Fibroblast of lung (primary cell): ENCODE results near the gene TMEM51. TPM values are rescaled to one million over a fixed set of nuclear protein-coding genes. Genes with fewer than 3 reads are reported as not detected.

Experiments
- DNase-seq, 2 donors: peaks; one replicate each; pipeline versions ENCODE4 v3.0.0 to v3.0.0-alpha.2; 2010; ENCODE audit warnings: low read depth in 2 of 2
- H2AFZ ChIP-seq: 2 replicates; pipeline ENCODE4 v1.5.1; 2012; ENCODE audit warnings: low read length, control low read depth, inconsistent platforms
- H3K27ac ChIP-seq: 2 replicates; pipeline ENCODE4 v1.5.1; 2011; ENCODE audit warnings: low read length, control low read depth; ENCODE audit not compliant: insufficient read depth
- H3K27me3 ChIP-seq: 2 replicates; pipeline ENCODE4 v1.5.1; 2011; ENCODE audit warnings: mild to moderate bottlenecking, low read length; ENCODE audit not compliant: control insufficient read depth, insufficient read depth
- H3K36me3 ChIP-seq: 2 replicates; pipeline ENCODE4 v1.5.1; 2011; ENCODE audit warnings: low read length; ENCODE audit not compliant: control insufficient read depth, insufficient read depth
- H3K4me1 ChIP-seq: 2 replicates; pipeline ENCODE4 v1.5.1; 2011; ENCODE audit warnings: low read length; ENCODE audit not compliant: control insufficient read depth, insufficient read depth; ENCODE audit errors: extremely low read depth
- H3K4me2 ChIP-seq: 2 replicates; pipeline ENCODE4 v1.5.1; 2011; ENCODE audit warnings: low read length, control low read depth; ENCODE audit not compliant: insufficient read depth; ENCODE audit errors: extremely low read depth
- H3K4me3 ChIP-seq, 4 experiments: fragments of 200-600 bp in 1 of 4; sonication (generic) in 1 of 4; replicated peaks in 1 of 4; 2 replicates each; pipeline ENCODE4 v1.5.1; 2011 to 2016; ENCODE audit warnings: low read length in 4 of 4, low read depth in 3 of 4, mild to moderate bottlenecking in 3 of 4, control low read depth in 2 of 4, inconsistent platforms in 1 of 4, mixed read lengths in 1 of 4; ENCODE audit not compliant: insufficient read depth in 1 of 4; ENCODE audit errors: control extremely low read depth in 1 of 4
- H3K79me2 ChIP-seq: 2 replicates; pipeline ENCODE4 v1.5.1; 2012; ENCODE audit warnings: mild to moderate bottlenecking, low read length, inconsistent platforms; ENCODE audit not compliant: control insufficient read depth, insufficient read depth
- H3K9ac ChIP-seq: 2 replicates; pipeline ENCODE4 v1.5.1; 2011; ENCODE audit warnings: mild to moderate bottlenecking, low read length, control low read depth; ENCODE audit not compliant: insufficient read depth
- H3K9me3 ChIP-seq: 2 replicates; pipeline ENCODE4 v1.5.1; 2012; ENCODE audit warnings: low read depth, low read length; ENCODE audit not compliant: control insufficient read depth, insufficient read depth
- H4K20me1 ChIP-seq: 2 replicates; pipeline ENCODE4 v1.5.1; 2011; ENCODE audit warnings: low read length; ENCODE audit not compliant: control insufficient read depth, insufficient read depth; ENCODE audit errors: extremely low read depth
- EZH2 ChIP-seq: IDR thresholded peaks from 2 replicates; pipeline ENCODE4 v1.5.1; 2012; ENCODE audit warnings: low read length, control low read depth, mild to moderate bottlenecking; ENCODE audit errors: missing control alignments
- polyA plus RNA-seq, 2 donors: library from polyadenylated mRNA; depleted of rRNA in 1 of 2; stranded (reverse) in 1 of 2; unstranded in 1 of 2; fragments of >200 nt; gene quantifications; 2 replicates each; pipeline ENCODE4 v1.2.1, GENCODE V29; 2011 to 2012; ENCODE audit warnings: missing spikeins in 1 of 2
- total RNA-seq: library from RNA; depleted of rRNA; stranded (reverse); fragments of >200 nt; gene quantifications from 2 replicates; pipeline ENCODE4 v1.2.1, GENCODE V29; 2014
- TF ChIP-seq, protein P1 (sequence below), 2 donors: IDR thresholded peaks in 1 of 2; conservative IDR thresholded peaks in 1 of 2; 1 replicate in 1 of 2; 2 replicates in 1 of 2; pipeline ENCODE4 v1.5.1; 2011 to 2012; ENCODE audit warnings: low read length in 2 of 2, control low read depth in 1 of 2, inconsistent platforms in 1 of 2, low read depth in 1 of 2, mild to moderate bottlenecking in 1 of 2

The TMEM51 gene
- total and polyA plus RNA-seq, 2 donors (not counting 1 experiment from before 2014, with no cell fraction given): 6.1 to 19.0 TPM

DNA sequence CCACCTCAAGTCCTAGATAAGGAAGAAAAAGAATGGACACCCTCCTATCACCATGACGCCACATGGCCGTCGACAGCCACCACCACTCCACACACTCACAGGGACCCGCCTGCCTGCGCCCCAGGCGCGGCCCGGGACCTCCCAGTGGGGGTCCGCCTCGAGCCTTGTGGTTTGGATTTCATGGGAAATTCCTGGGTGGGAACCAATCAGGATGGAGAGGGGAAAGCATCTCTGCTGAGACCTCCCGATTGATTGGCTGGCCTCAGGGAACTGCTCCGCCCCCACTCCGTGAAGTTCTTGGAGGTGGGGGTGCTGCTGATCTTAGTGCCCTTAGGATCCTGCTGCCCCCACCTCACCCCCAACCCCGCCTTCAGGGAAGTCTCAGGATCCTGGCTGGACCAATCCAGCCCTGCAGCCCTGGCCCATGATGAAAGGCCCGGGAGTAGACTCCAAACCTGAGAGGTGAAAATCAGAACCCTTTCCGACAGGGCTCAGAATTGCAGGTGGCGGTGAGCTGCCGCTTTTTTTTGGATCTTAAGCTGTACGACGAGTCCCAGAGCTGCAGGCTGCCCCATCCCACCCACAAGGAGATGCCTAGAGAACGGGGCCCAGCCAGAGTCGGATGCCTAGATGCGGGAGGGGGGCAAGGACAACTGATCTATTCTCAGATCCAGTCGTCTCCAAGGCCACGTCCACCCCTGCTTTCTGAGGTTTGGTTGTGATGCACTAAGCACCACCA, 29.0 kb upstream of the TMEM51 start:
- no peak overlapping the region for H3K4me3 ChIP-seq
- TF ChIP-seq, protein P1, sequence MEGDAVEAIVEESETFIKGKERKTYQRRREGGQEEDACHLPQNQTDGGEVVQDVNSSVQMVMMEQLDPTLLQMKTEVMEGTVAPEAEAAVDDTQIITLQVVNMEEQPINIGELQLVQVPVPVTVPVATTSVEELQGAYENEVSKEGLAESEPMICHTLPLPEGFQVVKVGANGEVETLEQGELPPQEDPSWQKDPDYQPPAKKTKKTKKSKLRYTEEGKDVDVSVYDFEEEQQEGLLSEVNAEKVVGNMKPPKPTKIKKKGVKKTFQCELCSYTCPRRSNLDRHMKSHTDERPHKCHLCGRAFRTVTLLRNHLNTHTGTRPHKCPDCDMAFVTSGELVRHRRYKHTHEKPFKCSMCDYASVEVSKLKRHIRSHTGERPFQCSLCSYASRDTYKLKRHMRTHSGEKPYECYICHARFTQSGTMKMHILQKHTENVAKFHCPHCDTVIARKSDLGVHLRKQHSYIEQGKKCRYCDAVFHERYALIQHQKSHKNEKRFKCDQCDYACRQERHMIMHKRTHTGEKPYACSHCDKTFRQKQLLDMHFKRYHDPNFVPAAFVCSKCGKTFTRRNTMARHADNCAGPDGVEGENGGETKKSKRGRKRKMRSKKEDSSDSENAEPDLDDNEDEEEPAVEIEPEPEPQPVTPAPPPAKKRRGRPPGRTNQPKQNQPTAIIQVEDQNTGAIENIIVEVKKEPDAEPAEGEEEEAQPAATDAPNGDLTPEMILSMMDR (conservative IDR thresholded peaks at IDR 0.05 in 1 of 2, IDR thresholded peaks at IDR 0.05 in 1 of 2; ENCODE audit: low read depth in 1 of 2, low read length in 2 of 2): no peak
- no peak for TF ChIP-seq EZH2
- no peak for DNase-seq
- H3K4me2 ChIP-seq: no peak overlapping the region
- H3K79me2 ChIP-seq: no peaks in the 10 kb centered on the region
- no peaks in the 10 kb centered on the region for H4K20me1 ChIP-seq
- H3K9ac ChIP-seq: no peak overlapping the region
- peaks cover 4% of the 10 kb centered on the region for H3K27me3 ChIP-seq
- H2AFZ ChIP-seq: no peak overlapping the region
- no peak overlapping the region for H3K27ac ChIP-seq
- no peaks in the 10 kb centered on the region for H3K9me3 ChIP-seq
- no peaks in the 10 kb centered on the region for H3K36me3 ChIP-seq
- no peaks in the 10 kb centered on the region for H3K4me1 ChIP-seq

DNA sequence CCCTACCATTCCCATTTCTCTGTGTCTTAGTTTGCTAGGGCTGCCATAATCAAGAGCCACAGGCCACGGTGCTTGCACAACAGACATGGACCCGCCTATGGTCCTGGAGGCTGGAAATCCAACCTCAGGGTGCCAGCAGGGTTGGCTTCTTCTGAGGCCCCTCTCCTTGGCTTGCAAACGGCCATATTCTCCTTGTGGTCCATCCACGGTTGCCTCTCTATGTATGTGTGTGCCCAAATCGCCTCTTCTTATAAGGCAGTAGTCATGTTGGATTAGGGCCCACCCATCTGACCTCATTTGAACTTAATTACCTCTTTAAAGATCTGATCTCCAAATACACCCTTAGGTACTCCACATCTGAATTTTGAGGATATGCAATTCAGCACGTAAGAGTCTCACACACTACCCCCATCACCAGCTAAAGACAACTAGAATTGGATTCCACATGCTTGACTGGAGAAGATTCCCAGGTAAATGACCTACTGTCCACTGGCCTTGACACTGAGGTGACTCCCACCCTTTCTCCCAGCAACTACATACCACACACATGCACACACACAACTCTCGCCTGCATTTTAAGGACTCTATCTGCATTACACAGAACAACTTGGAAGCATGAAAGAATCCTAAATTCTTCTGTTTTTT, 28.3 kb upstream of the TMEM51 start:
- no peak for DNase-seq
- no peaks in the 10 kb centered on the region for H3K79me2 ChIP-seq
- H3K4me3 ChIP-seq: no peak overlapping the region
- no peaks in the 10 kb centered on the region for H3K4me1 ChIP-seq
- H3K36me3 ChIP-seq: no peaks in the 10 kb centered on the region
- H3K9me3 ChIP-seq: no peaks in the 10 kb centered on the region
- no peaks in the 10 kb centered on the region for H4K20me1 ChIP-seq
- no peak overlapping the region for H2AFZ ChIP-seq
- H3K4me2 ChIP-seq: no peak overlapping the region
- no peak overlapping the region for H3K27ac ChIP-seq
- H3K9ac ChIP-seq: no peak overlapping the region
- TF ChIP-seq, protein P1 (conservative IDR thresholded peaks at IDR 0.05 in 1 of 2, IDR thresholded peaks at IDR 0.05 in 1 of 2; ENCODE audit: low read depth in 1 of 2, low read length in 2 of 2): no peak
- TF ChIP-seq EZH2: no peak
- H3K27me3 ChIP-seq: peaks cover 2% of the 10 kb centered on the region

DNA sequence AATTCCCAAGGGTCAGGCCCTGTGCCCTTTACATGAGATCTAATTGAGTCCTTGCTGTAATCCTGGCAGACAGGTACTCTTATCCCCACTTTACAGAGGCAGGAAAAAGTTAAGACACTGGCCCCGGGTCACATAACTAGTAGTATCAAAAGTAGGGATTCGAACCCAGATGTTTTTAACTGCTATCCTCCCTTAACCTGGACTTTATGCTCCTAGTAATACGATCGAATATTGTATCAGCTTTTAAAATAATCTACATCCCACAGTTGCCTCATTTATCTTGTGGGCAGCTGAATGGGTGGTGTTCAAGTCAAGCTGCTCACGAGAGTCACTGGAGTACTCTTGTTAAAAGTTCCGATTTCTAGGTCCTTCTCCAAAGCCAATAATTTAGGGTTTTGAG, 25.5 kb upstream of the TMEM51 start:
- H3K79me2 ChIP-seq: no peaks in the 10 kb centered on the region
- H3K27me3 ChIP-seq: no peaks in the 10 kb centered on the region
- DNase-seq: no peak
- no peak overlapping the region for H3K4me3 ChIP-seq
- H3K36me3 ChIP-seq: no peaks in the 10 kb centered on the region
- H4K20me1 ChIP-seq: no peaks in the 10 kb centered on the region
- H3K4me2 ChIP-seq: no peak overlapping the region
- no peak overlapping the region for H3K9ac ChIP-seq
- no peaks in the 10 kb centered on the region for H3K4me1 ChIP-seq
- no peaks in the 10 kb centered on the region for H3K9me3 ChIP-seq
- no peak overlapping the region for H3K27ac ChIP-seq
- H2AFZ ChIP-seq: no peak overlapping the region
- no peak for TF ChIP-seq EZH2
- TF ChIP-seq, protein P1 (conservative IDR thresholded peaks at IDR 0.05 in 1 of 2, IDR thresholded peaks at IDR 0.05 in 1 of 2; ENCODE audit: low read depth in 1 of 2, low read length in 2 of 2): no peak
